Naive B cell (primary cell): Measurements from ENCODE around the gene PCIF1. TPM values are rescaled to one million over a fixed set of nuclear protein-coding genes. Genes with fewer than 3 reads are reported as not detected.
"Not testable (repeated sequence)": the region's sequence is repeated elsewhere in the genome, so short reads cannot be mapped to it uniquely, and the experiment has no call there.

Experiments
- ATAC-seq, 2 donors: fragments of 150-1000 bp; cut with Tn5 transposase; 2 replicates each; pipeline ENCODE4 v1.10.0; 2021; ENCODE audit warnings: low read depth in 2 of 2, mild to moderate bottlenecking in 2 of 2, moderate library complexity in 2 of 2
- DNase-seq: peaks from one replicate; pipeline ENCODE4 v3.0.0; 2022
- H3K27ac Mint-ChIP-seq, 6 donors: one replicate each; pipeline ENCODE4 v1.8.0; 2020 to 2022; ENCODE audit warnings: mild to moderate bottlenecking in 6 of 6, mixed read lengths in 6 of 6, moderate library complexity in 5 of 6, inconsistent platforms in 2 of 6
- H3K27me3 Mint-ChIP-seq, 3 donors: one replicate each; pipeline ENCODE4 v1.8.0; 2021 to 2022; ENCODE audit warnings: mixed read lengths in 3 of 3, mild to moderate bottlenecking in 1 of 3
- H3K36me3 Mint-ChIP-seq, 2 donors: one replicate each; pipeline ENCODE4 v1.8.0; 2020 to 2022; ENCODE audit warnings: mixed read lengths in 2 of 2, inconsistent platforms in 1 of 2, mild to moderate bottlenecking in 1 of 2
- H3K4me1 Mint-ChIP-seq, 3 donors: one replicate each; pipeline ENCODE4 v1.8.0; 2020 to 2022; ENCODE audit warnings: mixed read lengths in 3 of 3, inconsistent platforms in 1 of 3, mild to moderate bottlenecking in 1 of 3, moderate library complexity in 1 of 3
- H3K4me3 Mint-ChIP-seq, 8 donors: one replicate each; pipeline ENCODE4 v1.8.0; 2020 to 2022; ENCODE audit warnings: mild to moderate bottlenecking in 8 of 8, mixed read lengths in 8 of 8, moderate library complexity in 8 of 8, inconsistent platforms in 2 of 8
- H3K9me3 Mint-ChIP-seq, 7 donors: one replicate each; pipeline ENCODE4 v1.8.0; 2020 to 2022; ENCODE audit warnings: mixed read lengths in 7 of 7, mild to moderate bottlenecking in 5 of 7, inconsistent platforms in 2 of 7, moderate library complexity in 1 of 7
- polyA plus RNA-seq, 6 donors: library from polyadenylated mRNA; unstranded; fragments of 300-500 nt; fragmentation: Illumina TruSeq; gene quantifications; one replicate each; pipeline ENCODE4 v1.2.3, GENCODE V29; 2021; ENCODE audit warnings: low read depth in 6 of 6

Gene PCIF1
- polyA plus RNA-seq, 6 donors from 2014 or later, result 76.3 to 123 (median 91.4) TPM

DNA sequence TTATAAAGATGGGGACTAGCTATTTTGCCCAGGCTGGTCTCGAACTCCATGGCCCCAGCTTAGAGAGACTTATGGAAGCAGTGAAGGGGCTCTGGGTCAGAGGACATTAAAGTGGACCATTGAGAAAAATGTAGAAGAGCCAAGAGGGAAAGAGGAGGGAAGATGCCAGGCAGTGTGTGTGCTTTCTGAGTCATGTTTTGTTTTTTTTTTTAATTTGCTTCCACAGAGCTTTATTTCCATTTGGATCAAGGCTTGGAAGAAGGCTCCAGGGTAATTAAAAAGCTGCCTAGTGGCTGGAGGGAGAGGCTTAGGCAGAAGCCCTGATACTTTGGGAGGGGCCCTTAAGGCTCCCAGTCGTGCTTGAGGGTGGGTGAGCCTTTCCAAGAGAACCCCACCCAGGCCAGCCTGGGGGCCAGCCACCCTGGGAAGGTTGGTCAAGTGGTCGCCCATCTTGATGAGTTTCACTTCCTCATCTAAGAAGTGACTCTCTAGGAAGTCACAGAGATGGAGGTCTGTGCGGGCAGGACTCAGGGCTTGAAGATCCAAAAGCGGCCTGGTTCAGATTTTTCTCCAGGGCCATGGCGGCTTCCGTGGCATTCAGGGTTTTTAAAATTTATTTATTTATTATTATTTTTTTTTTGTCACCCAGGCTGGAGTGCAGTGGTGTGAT lies 40.5 kb downstream of the PCIF1 start:
- peaks cover 14 to 22% (median 20%) of the 10 kb centered on the region in 3 donors for H3K4me1 Mint-ChIP-seq
- H3K9me3 Mint-ChIP-seq, result peaks cover 0 to 4% (median 0%) of the 10 kb centered on the region in 7 donors
- H3K36me3 Mint-ChIP-seq, result peaks cover 0 to 7% of the 10 kb centered on the region in 2 donors
- H3K4me3 Mint-ChIP-seq, result no peak overlapping the region
- DNase-seq (no peak), ATAC-seq (no peak)
- peaks cover 0 to 13% (median 3%) of the 10 kb centered on the region in 3 donors for H3K27me3 Mint-ChIP-seq
- peak overlapping the region in 2 of 6 donors; percentile 57 to 67 for H3K27ac Mint-ChIP-seq

DNA sequence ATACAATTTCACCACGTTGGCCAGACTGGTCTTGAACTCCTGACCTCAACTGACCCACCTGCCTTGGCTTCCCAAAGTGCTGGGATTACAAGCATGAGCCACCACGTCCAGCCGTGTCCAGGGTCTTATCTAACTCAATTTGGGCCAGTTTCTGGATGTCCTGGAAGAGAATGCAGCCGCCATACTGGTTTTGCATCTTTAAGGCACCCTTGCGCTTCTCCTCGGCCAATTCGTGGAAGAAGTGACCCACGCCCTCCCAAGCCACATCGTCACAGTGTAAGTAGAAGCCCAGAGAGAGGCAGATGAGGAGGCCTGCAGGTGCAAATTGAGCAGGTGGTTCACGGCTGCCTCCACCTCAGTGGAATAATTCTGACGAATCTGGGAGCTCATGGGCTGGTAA lies 41.2 kb downstream of the PCIF1 start:
- peaks cover 0 to 7% of the 10 kb centered on the region in 2 donors for H3K36me3 Mint-ChIP-seq
- no peak overlapping the region for H3K4me3 Mint-ChIP-seq
- ATAC-seq (no peak), DNase-seq (no peak)
- H3K9me3 Mint-ChIP-seq, result peaks cover 0 to 4% (median 0%) of the 10 kb centered on the region in 7 donors
- H3K4me1 Mint-ChIP-seq, result peaks cover 9 to 15% (median 14%) of the 10 kb centered on the region in 3 donors
- peaks cover 0 to 13% (median 3%) of the 10 kb centered on the region in 3 donors for H3K27me3 Mint-ChIP-seq
- H3K27ac Mint-ChIP-seq, result peak overlapping the region in 2 of 6 donors; percentile 28 to 63

DNA sequence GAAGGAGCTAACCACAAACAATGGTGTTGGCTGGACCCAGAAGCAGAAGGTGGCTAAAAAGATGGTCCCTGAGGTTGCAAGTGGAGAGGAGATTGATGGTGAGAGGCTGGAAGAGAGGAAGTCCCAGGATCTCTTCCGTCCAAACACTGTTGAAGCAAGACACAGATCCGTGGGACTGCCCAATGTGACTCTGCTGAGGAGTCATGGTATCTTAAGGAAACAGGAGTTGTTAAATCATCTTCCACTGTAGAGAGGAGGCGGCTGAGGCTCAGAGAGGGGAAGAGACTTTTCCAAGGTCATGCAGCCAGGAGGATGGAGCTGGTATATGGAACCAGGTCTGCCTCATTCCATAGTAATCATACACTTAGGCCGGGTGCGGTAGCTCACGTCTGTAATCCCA lies 41.6 kb downstream of the PCIF1 start:
- peak overlapping the region in 2 of 6 donors; percentile 28 to 63 for H3K27ac Mint-ChIP-seq

DNA sequence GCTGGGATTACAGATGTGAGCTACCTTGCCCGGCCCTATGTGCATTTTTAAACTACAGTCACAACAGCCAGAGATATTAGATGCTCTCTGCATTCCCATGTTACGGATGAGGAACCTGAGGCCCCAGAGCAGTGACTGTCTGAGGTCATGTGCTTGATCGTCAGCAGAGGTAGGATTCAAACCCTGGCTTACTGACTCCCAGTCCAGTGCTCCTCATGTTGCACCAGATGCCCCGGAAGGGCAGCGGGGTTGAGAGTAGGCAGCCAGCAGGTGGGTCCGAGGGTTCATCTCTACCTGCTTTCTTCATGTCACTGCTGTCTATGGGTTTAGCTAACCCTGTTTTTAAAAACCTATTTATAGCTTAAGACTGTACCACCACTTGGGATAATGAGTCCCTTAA lies 46.8 kb downstream of the PCIF1 start:
- no peaks in the 10 kb centered on the region for H3K36me3 Mint-ChIP-seq
- H3K27ac Mint-ChIP-seq, result no peak overlapping the region
- no peak overlapping the region for H3K4me3 Mint-ChIP-seq
- ATAC-seq (no peak), DNase-seq (no peak)
- H3K4me1 Mint-ChIP-seq, result no peaks in the 10 kb centered on the region
- H3K27me3 Mint-ChIP-seq, result peaks cover 8 to 22% (median 9%) of the 10 kb centered on the region in 3 donors
- no peaks in the 10 kb centered on the region for H3K9me3 Mint-ChIP-seq

More for the DNA sequence above, 41.6 kb downstream of the PCIF1 start:
- no peak for ATAC-seq
- Mint-ChIP-seq H3K9me3 (peaks cover 0 to 4% (median 0%) of the 10 kb centered on the region in 7 donors), H3K36me3 (peaks cover 0 to 7% of the 10 kb centered on the region in 2 donors), H3K27me3 (peaks cover 0 to 13% (median 3%) of the 10 kb centered on the region in 3 donors), H3K4me3 (no peak overlapping the region), H3K4me1 (peaks cover 9 to 12% (median 10%) of the 10 kb centered on the region in 3 donors)
- no peak for DNase-seq

DNA sequence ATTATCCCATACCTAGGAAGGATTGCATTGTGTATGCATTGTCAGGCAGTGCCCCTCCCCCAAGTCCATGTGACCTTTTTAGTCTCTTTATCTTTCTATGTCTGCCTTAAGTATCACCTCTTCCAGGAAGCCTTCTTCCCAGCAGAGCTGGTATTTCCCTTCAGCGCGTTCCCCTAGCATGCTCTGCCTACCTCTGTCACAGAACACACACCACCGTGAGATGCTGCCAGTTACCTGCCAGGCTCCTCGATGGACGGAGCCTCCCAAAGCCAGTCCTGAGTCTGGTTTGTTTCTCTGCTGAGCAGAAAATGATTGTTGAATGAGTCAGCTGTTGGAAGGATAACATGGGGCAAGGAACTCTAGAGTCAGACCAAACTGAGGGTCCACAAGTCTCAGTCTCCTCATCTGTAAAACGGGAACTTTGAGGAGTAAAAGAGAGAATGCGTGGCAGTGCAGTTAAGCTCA lies 48.8 kb downstream of the PCIF1 start:
- no peaks in the 10 kb centered on the region for H3K36me3 Mint-ChIP-seq
- DNase-seq (no peak), ATAC-seq (no peak)
- no peak overlapping the region for H3K27ac Mint-ChIP-seq
- H3K9me3 Mint-ChIP-seq, result no peaks in the 10 kb centered on the region
- no peaks in the 10 kb centered on the region for H3K4me1 Mint-ChIP-seq
- peaks cover 9 to 32% (median 12%) of the 10 kb centered on the region in 3 donors for H3K27me3 Mint-ChIP-seq
- no peak overlapping the region for H3K4me3 Mint-ChIP-seq

DNA sequence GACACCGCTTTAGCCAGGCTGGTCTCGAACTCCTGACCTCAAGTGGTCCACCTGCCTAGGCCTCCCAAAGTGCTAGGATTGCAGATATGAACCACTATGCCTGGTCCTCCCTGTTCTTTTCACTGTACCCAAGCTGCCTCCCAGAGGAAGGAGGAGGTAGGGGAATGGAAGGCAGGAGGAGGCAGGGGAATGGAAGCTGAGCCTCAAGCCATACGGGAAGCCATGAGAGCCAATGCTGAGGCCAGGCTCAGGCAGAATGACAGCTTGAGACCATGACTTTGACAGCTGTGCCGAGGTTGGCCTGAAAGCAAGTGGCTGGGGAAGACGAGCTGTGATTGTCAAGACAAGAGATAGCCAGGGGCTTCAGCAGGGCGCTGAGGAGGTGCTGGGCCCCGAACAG lies 51.1 kb downstream of the PCIF1 start:
- no peaks in the 10 kb centered on the region for H3K4me1 Mint-ChIP-seq
- H3K27ac Mint-ChIP-seq, result no peak overlapping the region
- peak overlapping the region in 1 of 8 donors; percentile 55 for H3K4me3 Mint-ChIP-seq
- no peaks in the 10 kb centered on the region for H3K36me3 Mint-ChIP-seq
- H3K27me3 Mint-ChIP-seq, result peaks cover 9 to 43% (median 12%) of the 10 kb centered on the region in 3 donors
- no peaks in the 10 kb centered on the region for H3K9me3 Mint-ChIP-seq
- no peak for DNase-seq
- no peak for ATAC-seq

DNA sequence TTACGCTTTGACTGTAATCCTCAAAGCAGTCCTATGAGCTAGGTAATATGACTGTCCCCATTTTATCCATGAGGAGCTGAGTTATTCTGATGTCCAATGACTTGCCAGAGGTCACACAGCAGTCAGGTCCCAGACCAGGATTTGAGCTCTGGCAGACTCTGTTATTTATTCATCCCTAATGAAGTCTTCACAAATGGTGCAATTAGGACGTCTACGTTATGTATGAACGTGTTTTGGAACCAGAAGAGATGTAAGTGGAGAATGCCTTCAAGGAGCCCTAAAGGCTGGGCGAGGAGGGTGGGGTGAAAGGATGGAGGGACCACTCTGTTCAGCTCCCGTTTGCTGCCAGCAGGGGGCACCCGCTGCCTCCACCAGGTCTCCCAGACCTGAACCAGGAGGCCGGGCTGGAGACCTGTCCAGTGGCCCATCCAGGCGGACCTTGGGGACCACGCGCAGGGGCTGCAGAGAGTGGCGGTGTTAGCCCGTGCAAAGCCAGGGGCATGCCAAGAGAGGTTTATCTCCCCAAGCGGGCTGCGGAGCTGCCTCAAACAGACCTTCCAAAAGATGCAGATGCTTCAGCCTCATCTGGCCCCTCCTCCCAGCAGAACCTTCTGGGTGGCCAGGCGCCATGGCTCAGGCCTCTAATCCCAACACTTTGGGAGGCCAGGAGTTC lies 52.8 kb downstream of the PCIF1 start:
- Mint-ChIP-seq H3K9me3 (no peaks in the 10 kb centered on the region), H3K27me3 (peaks cover 9 to 43% (median 12%) of the 10 kb centered on the region in 3 donors), H3K4me1 (peaks cover 4 to 8% (median 7%) of the 10 kb centered on the region in 3 donors), H3K36me3 (no peaks in the 10 kb centered on the region), H3K27ac (peak overlapping the region in 2 of 6 donors; percentile 34 to 56), H3K4me3 (no peak overlapping the region)
- DNase-seq (peak; percentile 70), ATAC-seq (peak; percentile 97 to 98)

DNA sequence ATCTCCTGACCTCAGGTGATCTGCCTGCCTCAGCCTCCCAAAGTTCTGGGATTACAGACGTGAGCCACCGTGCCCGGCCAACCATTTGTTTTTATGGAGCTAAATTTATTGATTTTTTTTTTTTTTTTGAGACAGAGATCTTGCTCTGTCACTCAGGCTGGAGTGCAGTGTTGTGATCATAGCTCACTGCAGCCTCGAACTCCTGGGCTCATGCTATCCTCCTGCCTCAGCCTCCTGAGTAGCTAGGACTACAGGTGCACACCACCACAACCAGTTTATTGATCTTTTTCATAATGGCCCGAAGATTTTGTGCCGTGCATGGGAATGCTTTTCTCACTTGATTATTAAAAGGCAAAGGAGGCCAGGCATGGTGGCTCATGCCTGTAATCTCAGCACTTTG lies 54.3 kb downstream of the PCIF1 start:
- H3K36me3 Mint-ChIP-seq, H3K9me3 Mint-ChIP-seq, DNase-seq, H3K27ac Mint-ChIP-seq, ATAC-seq, H3K4me3 Mint-ChIP-seq: not testable (repeated sequence)
- H3K4me1 Mint-ChIP-seq, result peaks cover 4 to 14% (median 9%) of the 10 kb centered on the region in 3 donors
- H3K27me3 Mint-ChIP-seq, result peaks cover 0 to 34% (median 12%) of the 10 kb centered on the region in 3 donors

DNA sequence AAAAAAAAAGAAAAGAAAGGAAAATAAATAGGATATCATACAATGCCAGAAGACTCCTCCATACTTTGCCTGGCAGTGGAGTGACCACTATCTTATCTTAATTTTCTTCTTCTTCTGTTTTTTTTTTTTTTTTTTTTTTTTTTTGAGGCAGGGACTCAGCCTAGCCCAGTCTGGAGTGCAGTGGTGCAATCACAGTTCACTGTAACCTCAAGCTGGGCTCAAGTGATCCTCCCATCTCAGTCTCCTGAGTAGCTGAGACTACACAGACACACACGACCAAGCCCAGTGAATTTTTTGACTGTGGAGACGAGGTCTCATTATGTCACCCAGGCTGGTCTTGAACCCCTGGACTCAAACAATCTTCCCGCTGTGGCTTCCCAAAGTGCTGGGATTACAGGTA lies 57.1 kb downstream of the PCIF1 start:
- ATAC-seq, result no peak
- Mint-ChIP-seq H3K9me3 (no peaks in the 10 kb centered on the region), H3K27me3 (peaks cover 5 to 46% (median 11%) of the 10 kb centered on the region in 3 donors), H3K4me3 (peak overlapping the region in 2 of 8 donors; percentile 10 to 35), H3K27ac (peak overlapping the region in 1 of 6 donors; percentile 34), H3K4me1 (peaks cover 13 to 20% (median 15%) of the 10 kb centered on the region in 3 donors), H3K36me3 (no peaks in the 10 kb centered on the region)
- no peak for DNase-seq

DNA sequence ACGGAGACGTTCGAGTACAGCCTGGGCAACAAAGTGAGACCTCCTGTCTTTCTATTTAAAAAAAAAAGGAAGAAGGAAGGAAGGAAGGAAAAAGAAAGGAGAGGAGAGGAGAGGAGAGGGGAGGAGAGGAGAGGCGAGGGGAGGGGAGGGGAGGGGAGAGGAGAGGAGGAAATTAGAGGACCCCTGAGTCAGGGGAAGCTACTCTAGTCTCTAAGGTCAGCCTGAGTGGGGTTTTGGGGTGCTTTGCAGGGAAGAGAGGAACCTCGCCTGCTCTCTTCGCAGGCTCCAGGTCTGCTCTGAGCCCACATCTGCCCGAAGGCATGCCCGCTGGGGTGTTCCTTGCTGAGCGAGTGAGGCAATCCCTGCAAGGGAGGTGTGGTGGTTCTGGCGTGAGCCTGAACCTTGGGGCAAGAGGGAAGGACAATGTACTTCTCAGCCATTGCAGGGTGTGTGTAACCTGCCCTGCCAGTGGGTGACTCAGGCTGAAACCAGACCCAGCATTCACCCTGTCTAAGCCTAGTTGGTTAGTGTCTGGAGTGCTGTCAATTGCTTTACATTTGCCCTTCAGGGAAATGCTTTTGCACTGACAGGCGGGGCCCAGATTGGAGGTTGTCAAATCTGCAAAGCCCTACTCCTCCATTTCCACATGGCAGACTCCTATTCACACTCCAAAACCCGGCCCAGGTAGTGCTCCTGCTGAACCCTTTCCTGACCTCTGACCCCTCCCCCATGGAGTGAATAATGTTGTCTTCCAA lies 58.9 kb downstream of the PCIF1 start:
- Mint-ChIP-seq H3K9me3 (no peaks in the 10 kb centered on the region), H3K4me1 (peaks cover 23 to 36% (median 32%) of the 10 kb centered on the region in 3 donors), H3K36me3 (no peaks in the 10 kb centered on the region), H3K27ac (no peak overlapping the region), H3K27me3 (peaks cover 5 to 45% (median 24%) of the 10 kb centered on the region in 3 donors), H3K4me3 (peak overlapping the region in 1 of 8 donors; percentile 59)
- ATAC-seq (no peak), DNase-seq (no peak)

DNA sequence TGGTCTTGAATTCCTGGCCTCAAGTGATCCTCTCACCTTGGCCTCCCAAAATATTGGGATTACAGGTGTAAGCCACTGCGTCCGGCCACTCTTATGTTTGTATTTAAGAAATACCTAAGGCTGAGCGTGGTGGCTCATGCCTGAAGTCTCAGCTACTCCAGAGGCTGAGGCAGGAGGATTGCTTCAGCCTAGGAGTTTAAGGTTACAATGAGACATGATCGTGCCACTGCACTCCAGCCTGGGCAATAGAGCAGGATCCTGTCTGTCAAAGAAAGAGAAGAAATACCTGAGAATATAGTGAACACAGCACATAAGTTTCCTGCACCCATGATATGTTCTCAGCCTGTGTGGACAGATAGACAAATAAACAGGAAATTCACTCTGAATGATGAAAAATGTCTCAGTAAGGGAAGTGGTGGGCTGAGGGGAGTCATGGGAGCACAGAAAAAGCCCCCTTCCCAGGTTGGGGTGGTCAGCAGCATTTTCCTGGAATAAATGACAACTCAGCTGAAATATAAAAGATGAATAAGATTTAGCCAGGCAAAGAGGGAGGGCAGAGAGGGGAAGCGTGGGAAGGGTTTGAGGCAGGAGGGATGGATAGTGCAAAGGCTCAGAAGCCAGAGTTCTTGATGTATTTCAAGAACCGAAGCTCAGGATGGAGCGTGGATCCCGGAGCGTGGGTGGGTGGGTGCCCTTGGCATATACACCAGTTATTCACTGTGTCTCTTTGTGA lies 60.4 kb downstream of the PCIF1 start:
- no peak for ATAC-seq
- Mint-ChIP-seq H3K4me1 (peaks cover 28 to 47% (median 45%) of the 10 kb centered on the region in 3 donors), H3K36me3 (no peaks in the 10 kb centered on the region), H3K4me3 (peak overlapping the region in 1 of 8 donors; percentile 35), H3K27me3 (peaks cover 10 to 46% (median 32%) of the 10 kb centered on the region in 3 donors), H3K9me3 (no peaks in the 10 kb centered on the region), H3K27ac (no peak overlapping the region)
- no peak for DNase-seq

DNA sequence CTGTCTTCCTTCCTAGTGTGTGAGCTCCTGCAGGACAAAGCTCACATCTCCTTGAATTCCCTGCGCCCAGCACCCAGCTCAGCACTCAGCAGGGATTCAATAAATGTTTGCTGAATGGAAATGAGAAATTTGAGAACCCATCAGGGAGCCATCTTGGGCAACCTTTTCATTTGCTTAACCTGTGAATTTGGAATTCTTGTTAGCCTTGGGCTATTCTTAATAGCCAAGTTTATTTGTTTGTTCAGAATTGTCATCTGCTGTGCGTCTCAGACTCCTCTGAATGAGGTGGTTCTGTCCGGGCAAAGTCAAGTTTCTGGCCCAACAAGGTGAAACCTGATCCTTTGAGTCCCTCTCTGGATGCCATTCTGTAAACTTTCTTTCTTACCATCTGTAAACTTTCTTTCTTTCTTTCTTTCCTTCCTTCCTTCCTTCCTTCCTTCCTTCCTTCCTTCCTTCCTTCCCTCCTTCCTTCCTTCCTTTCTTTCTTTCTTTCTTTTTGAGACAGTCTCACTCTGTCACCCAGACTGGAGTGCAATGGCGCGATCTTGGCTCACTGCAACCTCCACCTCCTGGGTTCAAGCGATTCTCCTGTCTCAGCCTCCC lies 61.1 kb downstream of the PCIF1 start:
- peak overlapping the region in 1 of 6 donors; percentile 81 for H3K27ac Mint-ChIP-seq
- not testable (repeated sequence) for H3K4me3 Mint-ChIP-seq, ATAC-seq

More for the DNA sequence above, 61.1 kb downstream of the PCIF1 start:
- H3K4me1 Mint-ChIP-seq, result peaks cover 32 to 53% (median 51%) of the 10 kb centered on the region in 3 donors
- not testable (repeated sequence) for DNase-seq, H3K9me3 Mint-ChIP-seq, H3K36me3 Mint-ChIP-seq
- peaks cover 10 to 45% (median 32%) of the 10 kb centered on the region in 3 donors for H3K27me3 Mint-ChIP-seq
